HepG2 (cell line): ENCODE data around the gene NDOR1. TPM values are rescaled to one million over a fixed set of nuclear protein-coding genes. Genes with fewer than 3 reads are reported as not detected.

Experiments
- AGO2 ChIP-seq: fragments of 200-400 bp; formaldehyde crosslinking; optimal IDR thresholded peaks from 2 replicates; pipeline ENCODE3; 2017; ENCODE audit warnings: mild to moderate bottlenecking, low read depth, low read length, moderate library complexity
- ARNT ChIP-seq: fragments of 450-650 bp; IDR thresholded peaks from 2 replicates; pipeline ENCODE4 v1.6.1; 2017
- BHLHE40 ChIP-seq: IDR thresholded peaks from 2 replicates; pipeline ENCODE4 v1.6.1; 2011; ENCODE audit warnings: low read length, improper control_type of control experiment
- CHD2 ChIP-seq: IDR thresholded peaks from 2 replicates; pipeline ENCODE4 v1.6.1; 2011; ENCODE audit warnings: low read depth, low read length, improper control_type of control experiment
- FOXA1 ChIP-seq, 2 experiments: fragments of 450-650 bp in 1 of 2; sonication (generic) in 1 of 2; formaldehyde crosslinking in 1 of 2; IDR thresholded peaks; 2 replicates each; pipeline versions ENCODE4 v1.4.0 to v1.6.1; 2016 to 2020; ENCODE audit warnings: missing genetic modification reagents in 1 of 2
- GABPB1 ChIP-seq: IDR thresholded peaks from 2 replicates; pipeline ENCODE4 v1.6.1; 2016; ENCODE audit warnings: mild to moderate bottlenecking, missing genetic modification reagents, moderate library complexity, missing compliant biosample characterization
- HIC2 ChIP-seq: sonication (generic); formaldehyde crosslinking; IDR thresholded peaks from 2 replicates; pipeline ENCODE4 v1.9.0; 2022; ENCODE audit warnings: low read depth, missing genetic modification reagents
- HMGA1 ChIP-seq: sonication (generic); formaldehyde crosslinking; conservative IDR thresholded peaks from 2 replicates; pipeline ENCODE4 v1.4.0; 2020; ENCODE audit warnings: missing genetic modification reagents
- HNRNPUL1 ChIP-seq: fragments of 200-400 bp; formaldehyde crosslinking; IDR thresholded peaks from 2 replicates; pipeline ENCODE4 v1.6.1; 2017; ENCODE audit warnings: low read depth, mild to moderate bottlenecking, low read length, moderate library complexity
- KAT8 ChIP-seq: IDR thresholded peaks from 2 replicates; pipeline ENCODE4 v1.6.1; 2016; ENCODE audit warnings: missing genetic modification reagents, missing compliant biosample characterization
- NFATC3 ChIP-seq: sonication (generic); formaldehyde crosslinking; IDR thresholded peaks from 2 replicates; pipeline ENCODE4 v1.5.1; 2020; ENCODE audit warnings: mild to moderate bottlenecking, missing genetic modification reagents
- NKX3-1 ChIP-seq: sonication (generic); formaldehyde crosslinking; IDR thresholded peaks from 2 replicates; pipeline ENCODE4 v1.5.0; 2020; ENCODE audit warnings: missing genetic modification reagents
- PTBP1 ChIP-seq: fragments of 200-400 bp; formaldehyde crosslinking; IDR thresholded peaks from 2 replicates; pipeline ENCODE4 v1.6.1; 2018; ENCODE audit warnings: low read length, low read depth; ENCODE audit not compliant: poor library complexity, severe bottlenecking
- RELA ChIP-seq: sonication (generic); formaldehyde crosslinking; IDR thresholded peaks from 2 replicates; pipeline ENCODE4 v1.4.0; 2020; ENCODE audit warnings: missing genetic modification reagents
- RFX5 ChIP-seq: IDR thresholded peaks from 2 replicates; pipeline ENCODE4 v1.6.1; 2011; ENCODE audit warnings: low read depth, low read length, improper control_type of control experiment
- SCMH1 ChIP-seq: sonication (generic); formaldehyde crosslinking; IDR thresholded peaks from 2 replicates; pipeline ENCODE4 v1.9.0; 2021; ENCODE audit warnings: missing genetic modification reagents, mild to moderate bottlenecking, borderline replicate concordance
- SP1 ChIP-seq, 2 experiments: fragments of 450-650 bp in 1 of 2; sonication (generic) in 1 of 2; formaldehyde crosslinking in 1 of 2; IDR thresholded peaks; 2 replicates each; pipeline versions ENCODE4 v1.4.0 to v1.6.1; 2016 to 2020; ENCODE audit warnings: missing genetic modification reagents in 1 of 2
- SRSF4 ChIP-seq: fragments of 200-400 bp; formaldehyde crosslinking; IDR thresholded peaks from one replicate; pipeline ENCODE4 v1.6.1; 2018; ENCODE audit warnings: mild to moderate bottlenecking, low read depth, low read length, moderate library complexity; ENCODE audit not compliant: poor library complexity, severe bottlenecking
- TSC22D2 ChIP-seq: sonication (generic); formaldehyde crosslinking; IDR thresholded peaks from 2 replicates; pipeline ENCODE4 v1.5.1; 2020; ENCODE audit warnings: missing genetic modification reagents, mild to moderate bottlenecking, borderline replicate concordance
- ZKSCAN1 ChIP-seq: fragments of 150-350 bp; IDR thresholded peaks from 2 replicates; pipeline ENCODE4 v1.6.1; 2014; ENCODE audit warnings: low read length
- ZNF180 ChIP-seq: sonication (generic); formaldehyde crosslinking; IDR thresholded peaks from 2 replicates; pipeline ENCODE4 v1.4.0; 2020; ENCODE audit warnings: low read depth, missing genetic modification reagents, borderline replicate concordance
- ZNF564 ChIP-seq: sonication (generic); formaldehyde crosslinking; IDR thresholded peaks from 2 replicates; pipeline ENCODE4 v1.8.1; 2023; ENCODE audit warnings: mild to moderate bottlenecking, missing genetic modification reagents
- ZNF629 ChIP-seq: sonication (generic); formaldehyde crosslinking; conservative IDR thresholded peaks from 2 replicates; pipeline ENCODE4 v1.5.0; 2020; ENCODE audit warnings: missing genetic modification reagents
- polyA plus RNA-seq, 8 experiments: library from polyadenylated mRNA; depleted of rRNA in 3 of 8; stranded (reverse) in 7 of 8; unstranded in 1 of 8; fragments of >200 nt; fragmentation: Illumina TruSeq in 4 of 8; extraction: Trizol in 4 of 8; gene quantifications; 2 replicates each; pipeline versions ENCODE4 v1.2.1 to v1.2.3, GENCODE V29; 2011 to 2016; ENCODE audit warnings: low read depth in 4 of 8, missing spikeins in 1 of 8, mixed read lengths in 1 of 8; ENCODE audit not compliant: insufficient read depth in 1 of 8
- total RNA-seq, 5 experiments: library from RNA; depleted of rRNA; stranded (reverse); fragments of >200 nt; fragmentation: Illumina TruSeq; extraction: Trizol; gene quantifications; 2 replicates each; pipeline ENCODE4 v1.2.3, GENCODE V29; 2016; ENCODE audit warnings: low read depth in 1 of 5
- TF ChIP-seq, protein P1 (sequence below): sonication (generic); IDR thresholded peaks from 2 replicates; pipeline ENCODE4 v1.6.1; 2016; ENCODE audit warnings: low read depth, borderline replicate concordance
- TF ChIP-seq, protein P2 (sequence below): sonication (generic); formaldehyde crosslinking; IDR thresholded peaks from 2 replicates; pipeline ENCODE4 v1.5.1; 2020; ENCODE audit warnings: missing genetic modification reagents, mild to moderate bottlenecking, borderline replicate concordance
- TF ChIP-seq, protein P3 (sequence below): sonication (generic); formaldehyde crosslinking; IDR thresholded peaks from 2 replicates; pipeline ENCODE4 v1.5.1; 2020; ENCODE audit warnings: missing genetic modification reagents, mild to moderate bottlenecking, borderline replicate concordance

NDOR1 gene
- total and polyA plus RNA-seq, 2 of the 13 experiments (the other 11 are each of a cell fraction or from before 2014, with no cell fraction given) = 3.6 to 8.7 TPM

- no peak for TF ChIP-seq SCMH1 (CRISPR knock-in tag)
- no peak for TF ChIP-seq SRSF4
- no peak for TF ChIP-seq NKX3-1 (CRISPR knock-in tag)
- TF ChIP-seq ZNF564 (CRISPR knock-in tag) = no peak
- TF ChIP-seq HNRNPUL1 = no peak
- no peak for TF ChIP-seq NFATC3 (CRISPR knock-in tag)
- peak; percentile 92 for TF ChIP-seq GABPB1 (CRISPR knock-in tag)
- TF ChIP-seq KAT8 = peak; percentile 60
- TF ChIP-seq, protein P1, sequence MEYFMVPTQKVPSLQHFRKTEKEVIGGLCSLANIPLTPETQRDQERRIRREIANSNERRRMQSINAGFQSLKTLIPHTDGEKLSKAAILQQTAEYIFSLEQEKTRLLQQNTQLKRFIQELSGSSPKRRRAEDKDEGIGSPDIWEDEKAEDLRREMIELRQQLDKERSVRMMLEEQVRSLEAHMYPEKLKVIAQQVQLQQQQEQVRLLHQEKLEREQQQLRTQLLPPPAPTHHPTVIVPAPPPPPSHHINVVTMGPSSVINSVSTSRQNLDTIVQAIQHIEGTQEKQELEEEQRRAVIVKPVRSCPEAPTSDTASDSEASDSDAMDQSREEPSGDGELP = no peak
- no peak for TF ChIP-seq HMGA1 (CRISPR knock-in tag)
- TF ChIP-seq ZKSCAN1 = no peak
- TF ChIP-seq ZNF180 (CRISPR knock-in tag) = no peak
- no peak for TF ChIP-seq SP1 (IDR thresholded peaks at IDR 0.05)
- TF ChIP-seq SP1 (CRISPR knock-in tag; IDR thresholded peaks at IDR 0.05) = no peak
- no peak for TF ChIP-seq ZNF629 (CRISPR knock-in tag)
- TF ChIP-seq RFX5 = no peak
- TF ChIP-seq FOXA1 (IDR thresholded peaks at IDR 0.05) = no peak
- no peak for TF ChIP-seq FOXA1 (CRISPR knock-in tag; IDR thresholded peaks at IDR 0.05)
- TF ChIP-seq, protein P2, sequence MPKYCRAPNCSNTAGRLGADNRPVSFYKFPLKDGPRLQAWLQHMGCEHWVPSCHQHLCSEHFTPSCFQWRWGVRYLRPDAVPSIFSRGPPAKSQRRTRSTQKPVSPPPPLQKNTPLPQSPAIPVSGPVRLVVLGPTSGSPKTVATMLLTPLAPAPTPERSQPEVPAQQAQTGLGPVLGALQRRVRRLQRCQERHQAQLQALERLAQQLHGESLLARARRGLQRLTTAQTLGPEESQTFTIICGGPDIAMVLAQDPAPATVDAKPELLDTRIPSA = 0 out of 2 replicates have a peak, but pooled peaks have one; percentile 50
- TF ChIP-seq CHD2 = no peak
- no peak for TF ChIP-seq TSC22D2
- no peak for TF ChIP-seq ARNT
- TF ChIP-seq PTBP1 = no peak
- TF ChIP-seq HIC2 (CRISPR knock-in tag) = no peak
- no peak for TF ChIP-seq BHLHE40
- no peak for TF ChIP-seq RELA (CRISPR knock-in tag)
- TF ChIP-seq AGO2 = peak; percentile 91
- TF ChIP-seq, protein P3, sequence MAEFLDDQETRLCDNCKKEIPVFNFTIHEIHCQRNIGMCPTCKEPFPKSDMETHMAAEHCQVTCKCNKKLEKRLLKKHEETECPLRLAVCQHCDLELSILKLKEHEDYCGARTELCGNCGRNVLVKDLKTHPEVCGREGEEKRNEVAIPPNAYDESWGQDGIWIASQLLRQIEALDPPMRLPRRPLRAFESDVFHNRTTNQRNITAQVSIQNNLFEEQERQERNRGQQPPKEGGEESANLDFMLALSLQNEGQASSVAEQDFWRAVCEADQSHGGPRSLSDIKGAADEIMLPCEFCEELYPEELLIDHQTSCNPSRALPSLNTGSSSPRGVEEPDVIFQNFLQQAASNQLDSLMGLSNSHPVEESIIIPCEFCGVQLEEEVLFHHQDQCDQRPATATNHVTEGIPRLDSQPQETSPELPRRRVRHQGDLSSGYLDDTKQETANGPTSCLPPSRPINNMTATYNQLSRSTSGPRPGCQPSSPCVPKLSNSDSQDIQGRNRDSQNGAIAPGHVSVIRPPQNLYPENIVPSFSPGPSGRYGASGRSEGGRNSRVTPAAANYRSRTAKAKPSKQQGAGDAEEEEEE = no peak; the same call in 1 of the 2 replicates
Observed at GRCh38 chr9:137223078-137223970, 17.8 kb downstream of the NDOR1 start (continued).
